Loucy (cell line): ENCODE measurements around the gene PHC3.

ENCODE experiments used
- CTCF ChIP-seq: fragments of 200-600 bp; sonication (generic); conservative IDR thresholded peaks from 2 replicates; pipeline ENCODE4 v1.5.1; 2014; ENCODE audit warnings: mild to moderate bottlenecking, antibody characterized with exemption, low read length
- EZH2phosphoT487 ChIP-seq: fragments of 200-600 bp; IDR thresholded peaks from 2 replicates; pipeline ENCODE4 v1.6.1; 2018; ENCODE audit warnings: antibody characterized with exemption, mild to moderate bottlenecking, moderate library complexity, borderline replicate concordance

GRCh38 chr3:170203457-170203856 lies 21.9 kb upstream of the PHC3 start:
- TF ChIP-seq CTCF, result no peak
- TF ChIP-seq EZH2phosphoT487, result no peak
